SH-SY5Y (cell line): Measurements from ENCODE around the gene RBMS1.

Experiments used
- GATA2 ChIP-seq: IDR thresholded peaks from 2 replicates; pipeline ENCODE4 v1.6.1; 2011; ENCODE audit warnings: mild to moderate bottlenecking, low read depth, low read length
- GATA3 ChIP-seq: IDR thresholded peaks from 2 replicates; pipeline ENCODE4 v1.6.1; 2011; ENCODE audit warnings: low read depth, mild to moderate bottlenecking, low read length, moderate library complexity

RBMS1 gene

GRCh38 chr2:160418853-160419252 is 74.8 kb downstream of the RBMS1 start:
- no peak for TF ChIP-seq GATA3

- TF ChIP-seq GATA3 (no peak), GATA2 (no peak)
Measured at GRCh38 chr2:160418398-160418765, 75.2 kb downstream of the RBMS1 start.

GRCh38 chr2:160417745-160418397 is 75.7 kb downstream of the RBMS1 start:
- TF ChIP-seq GATA3: no peak
- no peak for TF ChIP-seq GATA2

DNA sequence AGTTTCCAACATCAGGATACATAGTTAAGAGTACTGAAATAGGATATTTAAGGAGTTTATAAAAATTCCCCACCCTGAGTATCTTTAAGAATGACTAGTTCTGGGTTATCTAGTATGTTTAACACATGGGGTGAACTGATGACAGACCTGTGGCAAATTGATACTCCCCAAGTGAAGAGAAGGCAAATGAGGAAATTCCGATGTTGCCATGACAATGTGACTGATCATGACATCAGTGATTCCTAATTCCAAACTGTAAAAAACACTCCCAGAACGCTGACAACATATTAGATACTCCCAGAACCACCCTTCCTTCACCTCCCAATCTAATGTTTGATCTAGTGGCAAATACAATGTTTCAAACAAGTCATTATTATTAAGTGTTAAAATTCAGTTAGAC is 77.6 kb downstream of the RBMS1 start:
- no peak for TF ChIP-seq GATA2
- TF ChIP-seq GATA3: no peak

GRCh38 chr2:160411955-160412354 is 81.7 kb downstream of the RBMS1 start:
- TF ChIP-seq GATA2: no peak
- TF ChIP-seq GATA3: no peak

GRCh38 chr2:160411167-160411566 is 82.4 kb downstream of the RBMS1 start:
- TF ChIP-seq GATA3 (no peak), GATA2 (no peak)

- TF ChIP-seq GATA3 (no peak), GATA2 (no peak)
Measured at GRCh38 chr2:160409480-160409879, 84.1 kb downstream of the RBMS1 start.

DNA sequence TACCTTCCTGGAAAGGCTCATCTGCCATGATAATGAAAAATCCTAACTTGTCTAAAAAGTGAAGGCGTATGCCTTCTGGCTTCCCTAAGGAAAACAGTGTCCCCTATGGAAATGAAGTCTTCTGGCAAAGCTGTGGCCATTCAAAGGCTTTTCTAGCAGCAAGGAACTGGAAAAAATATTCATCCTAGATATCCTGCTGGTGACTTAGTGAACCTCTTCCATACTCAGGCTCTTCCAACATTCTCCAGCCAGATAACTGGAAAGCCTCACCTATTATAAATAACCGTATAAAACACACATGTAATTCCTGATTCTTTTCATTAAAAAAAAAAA is 84.7 kb downstream of the RBMS1 start:
- TF ChIP-seq GATA3: no peak
- TF ChIP-seq GATA2: no peak

- TF ChIP-seq GATA3: no peak
- TF ChIP-seq GATA2: no peak
Measured at GRCh38 chr2:160408173-160408958, 85.2 kb downstream of the RBMS1 start.

- TF ChIP-seq GATA2 (no peak), GATA3 (no peak)
Measured at GRCh38 chr2:160407393-160408172, 86.0 kb downstream of the RBMS1 start.

GRCh38 chr2:160406591-160407392 is 86.8 kb downstream of the RBMS1 start:
- TF ChIP-seq GATA2 (no peak), GATA3 (no peak)

- TF ChIP-seq GATA2: no peak
- TF ChIP-seq GATA3: no peak
Measured at GRCh38 chr2:160405077-160405867, 88.3 kb downstream of the RBMS1 start.

DNA sequence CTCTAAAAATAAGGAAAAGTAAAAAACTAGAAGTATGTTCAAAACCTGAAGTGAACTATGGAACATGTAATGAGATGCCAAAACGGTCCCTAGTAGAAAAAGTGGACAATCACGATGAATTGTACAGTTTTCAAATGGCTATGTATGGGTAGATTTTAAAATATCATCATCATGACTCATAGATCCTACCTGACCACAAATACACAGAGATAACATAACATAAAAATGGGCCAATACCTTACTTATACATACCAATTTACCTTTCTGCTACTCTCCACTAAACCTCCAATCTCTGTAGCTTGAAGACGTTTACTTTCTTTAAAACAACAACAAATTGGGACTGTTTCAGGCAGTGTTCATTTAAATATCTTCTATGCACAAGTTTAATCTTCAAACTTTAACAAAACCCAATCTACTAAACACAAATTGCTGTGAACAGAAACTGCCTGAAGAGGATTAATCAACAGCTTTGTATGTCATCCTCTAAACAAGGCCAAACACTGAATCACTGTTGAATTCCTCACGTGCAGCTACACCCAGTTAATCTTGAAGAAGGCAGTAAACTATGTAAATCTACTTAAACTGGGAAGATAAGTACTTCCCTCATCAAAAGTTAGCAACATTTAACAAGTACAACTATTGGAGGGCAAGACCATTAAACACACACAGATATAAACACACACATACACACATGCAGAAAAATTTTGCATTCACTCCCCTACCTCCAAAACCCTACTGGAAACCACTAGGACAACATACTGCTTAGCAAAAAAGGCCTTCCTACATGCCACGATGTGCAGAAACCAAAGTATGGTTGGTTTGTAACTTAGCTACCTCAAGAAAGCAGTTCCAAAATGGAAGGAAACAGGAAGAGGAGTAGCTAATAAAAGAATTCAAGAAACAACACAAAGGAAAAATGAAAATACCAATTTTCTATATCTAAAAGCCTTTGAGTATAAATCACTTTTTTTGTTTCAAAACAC is 90.3 kb downstream of the RBMS1 start:
- TF ChIP-seq GATA2: no peak
- TF ChIP-seq GATA3: no peak
